ENCODE data around the gene ZNF575.

The ZNF575 gene

DNA sequence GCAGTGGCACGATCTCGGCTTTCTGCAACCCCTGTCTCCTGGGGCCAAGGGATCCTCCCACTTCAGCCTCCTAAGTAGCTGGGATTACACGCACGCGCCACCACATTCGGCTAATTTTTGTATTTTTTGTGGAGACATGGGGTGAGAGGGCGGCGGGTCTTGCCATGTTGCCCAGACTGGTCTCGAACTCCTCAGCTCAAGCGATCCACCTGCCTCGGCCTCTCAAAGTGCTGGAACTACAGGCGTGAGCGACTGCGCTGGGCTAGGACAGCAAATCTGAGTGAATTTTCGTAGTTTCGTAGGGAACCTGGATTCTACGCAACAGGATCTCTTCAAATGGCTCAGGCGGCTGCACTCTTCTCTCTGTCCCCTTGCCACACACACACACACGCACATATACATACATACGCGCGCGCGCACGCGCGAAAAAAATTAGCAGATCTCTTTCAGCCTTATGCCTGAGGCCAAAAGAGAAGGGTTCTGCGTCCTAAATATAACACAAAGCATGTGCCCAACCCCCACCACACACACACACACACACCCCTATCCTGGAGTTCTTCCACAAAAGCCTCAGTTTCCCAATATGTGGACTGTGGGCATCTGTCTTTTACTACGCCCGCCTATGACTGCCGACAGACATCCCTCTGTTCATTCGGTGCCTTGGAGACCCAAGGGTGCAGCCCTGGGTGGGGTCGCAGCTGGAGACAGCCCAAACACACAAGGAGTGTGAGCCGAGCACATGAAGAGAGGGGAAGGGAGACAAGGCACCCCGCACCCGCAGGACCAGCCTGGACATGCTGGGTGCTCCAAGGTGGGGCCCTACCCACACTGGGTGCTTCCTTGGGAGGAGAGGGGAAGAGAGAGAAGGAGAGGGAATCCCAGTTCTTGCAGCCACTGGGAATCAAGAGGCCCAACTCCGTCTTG lies 43.2 kb downstream of the ZNF575 start:
- DNase-seq: no peak

DNA sequence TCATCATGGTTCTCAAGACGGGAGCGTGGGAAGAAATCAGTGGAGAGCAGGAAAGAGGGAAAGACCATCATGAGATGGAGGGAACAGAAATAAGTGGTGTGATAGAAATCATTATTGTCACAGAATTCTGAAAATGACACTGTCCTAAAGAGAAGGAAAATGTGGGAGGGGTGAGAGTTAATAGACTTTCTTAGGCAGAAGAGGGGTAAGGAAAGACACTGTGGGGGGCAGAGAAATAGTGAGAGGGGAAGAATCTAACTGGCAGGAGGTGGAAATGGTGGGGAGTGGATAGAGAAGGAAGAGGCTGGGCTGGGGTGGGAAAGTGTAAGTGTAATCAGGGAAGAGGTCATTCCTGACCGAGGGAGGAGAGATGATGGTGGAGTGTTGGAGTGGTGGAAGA lies 45.8 kb downstream of the ZNF575 start:
- DNase-seq: no peak

DNA sequence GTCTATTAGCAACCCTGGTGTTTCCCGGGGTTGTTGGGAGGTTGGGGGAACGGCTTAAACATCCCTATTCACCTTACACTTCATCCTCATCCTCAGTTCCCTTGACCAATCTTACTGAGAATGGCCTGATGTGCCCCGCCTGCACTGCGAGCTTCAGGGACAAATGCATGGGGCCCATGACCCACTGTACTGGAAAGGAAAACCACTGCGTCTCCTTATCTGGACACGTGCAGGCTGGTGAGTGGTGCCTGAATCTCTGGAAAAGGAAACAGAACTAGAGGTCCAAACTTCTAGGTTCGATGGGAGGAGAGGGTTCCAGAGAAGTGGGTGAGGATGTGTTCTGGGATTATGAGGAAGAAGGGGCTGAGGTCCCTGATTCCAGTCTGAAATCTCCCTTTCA lies 48.5 kb downstream of the ZNF575 start:
- no peak for DNase-seq

DNA sequence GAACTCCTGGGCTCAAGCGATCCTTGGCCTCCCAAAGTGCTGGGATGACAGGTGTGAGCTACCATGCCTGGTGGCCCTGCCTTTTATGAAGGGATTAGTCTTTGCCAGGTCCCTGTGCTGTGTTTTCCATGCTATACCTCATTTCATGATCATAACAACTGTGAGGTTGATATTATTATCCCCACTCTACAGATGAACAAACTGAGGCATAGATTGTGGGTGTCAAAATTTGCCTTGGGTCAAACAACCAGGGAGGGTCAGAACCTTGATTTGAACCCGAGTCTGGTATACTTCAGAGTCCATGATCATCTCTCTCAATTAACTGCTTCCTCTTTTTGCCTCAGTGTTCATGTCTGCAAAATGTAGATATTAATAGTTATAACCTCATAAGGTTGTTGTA lies 49.5 kb downstream of the ZNF575 start:
- no peak for DNase-seq

DNA sequence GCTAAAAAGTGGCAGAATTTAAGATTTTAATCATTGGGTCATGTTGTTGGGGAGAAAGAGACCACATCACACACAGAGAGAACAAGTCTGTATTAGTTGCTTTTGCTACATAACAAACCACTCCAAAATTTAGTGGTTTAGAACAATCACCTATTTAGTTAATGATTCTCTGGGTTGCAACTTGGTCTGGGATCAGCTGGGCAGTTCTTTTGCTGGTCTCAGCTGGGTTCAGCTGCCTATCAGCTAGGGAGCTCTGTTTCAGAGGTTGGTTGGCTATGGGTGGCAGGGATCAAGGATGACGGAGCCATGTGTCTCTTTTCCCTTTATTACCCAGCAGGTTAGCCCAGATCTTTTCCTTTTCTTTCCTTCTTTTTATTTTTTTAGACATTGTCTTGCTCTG lies 51.5 kb downstream of the ZNF575 start:
- DNase-seq: no peak

Data from activated CD4-positive, alpha-beta T cell treated with anti-CD3 and anti-CD28 coated beads, Interleukin-2, Interleukin-6, amounts not matched to agents 100 ng/mL and 50 ng/mL, durations not matched to agents 16 hours and 8 hours (primary cell).